Suppressor macrophage treated with lipopolysaccharide for 4 hours (primary cell): ENCODE data around the gene SHOC2.
A peak's percentile ranks its signal among the peaks of the same experiment; 100 is the strongest.

Experiments used
- DNase-seq: peaks from one replicate; pipeline ENCODE4 v3.0.0-alpha.2; 2020

SHOC2 gene

GRCh38 chr10:110985497-110986275 is 66.3 kb downstream of the SHOC2 start:
- DNase-seq: peak; percentile 27

GRCh38 chr10:110989016-110989415 is 69.6 kb downstream of the SHOC2 start:
- no peak for DNase-seq

DNA sequence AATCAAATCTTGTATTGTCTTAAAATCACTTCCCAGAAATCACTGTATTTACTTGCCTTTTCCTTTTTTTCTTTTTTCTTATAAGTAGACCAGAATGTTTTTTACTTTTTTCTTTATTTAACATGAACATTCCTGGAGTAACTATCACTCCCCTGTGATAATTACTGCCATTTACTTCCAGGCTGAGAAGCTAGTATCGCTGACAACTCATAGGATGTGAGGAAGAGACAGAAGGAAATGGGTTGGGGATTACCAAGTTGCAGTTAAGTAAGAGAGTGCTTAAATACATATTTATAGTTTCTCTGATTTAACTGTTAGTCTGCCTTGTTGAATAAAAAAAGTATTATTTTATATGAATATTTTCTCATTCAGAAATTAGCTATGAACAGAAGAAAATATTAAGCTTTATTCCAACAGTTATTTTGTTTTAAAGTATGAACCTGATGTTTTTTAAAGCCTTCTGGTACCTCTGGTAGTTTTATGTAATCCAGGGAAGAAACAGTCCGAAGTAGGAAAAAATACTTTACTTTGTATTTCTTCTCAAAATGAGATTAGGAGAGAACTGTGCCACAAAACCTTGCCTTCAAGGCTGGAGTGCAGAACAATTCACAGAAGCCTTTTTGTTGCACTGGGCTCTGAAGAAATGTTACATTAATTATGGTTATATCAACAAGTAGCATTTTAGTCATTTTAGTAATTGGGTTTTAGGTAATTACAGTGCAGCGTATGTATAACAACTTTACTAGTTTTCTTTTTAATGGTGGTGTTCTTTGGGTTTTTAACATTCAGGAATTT is 72.8 kb downstream of the SHOC2 start:
- DNase-seq: peak; percentile 20

GRCh38 chr10:110993024-110993693 is 73.8 kb downstream of the SHOC2 start:
- DNase-seq: peak; percentile 25

GRCh38 chr10:110994406-110995086 is 75.1 kb downstream of the SHOC2 start:
- no peak for DNase-seq

- no peak for DNase-seq
Observed at GRCh38 chr10:110995301-110995700, 75.9 kb downstream of the SHOC2 start.

DNA sequence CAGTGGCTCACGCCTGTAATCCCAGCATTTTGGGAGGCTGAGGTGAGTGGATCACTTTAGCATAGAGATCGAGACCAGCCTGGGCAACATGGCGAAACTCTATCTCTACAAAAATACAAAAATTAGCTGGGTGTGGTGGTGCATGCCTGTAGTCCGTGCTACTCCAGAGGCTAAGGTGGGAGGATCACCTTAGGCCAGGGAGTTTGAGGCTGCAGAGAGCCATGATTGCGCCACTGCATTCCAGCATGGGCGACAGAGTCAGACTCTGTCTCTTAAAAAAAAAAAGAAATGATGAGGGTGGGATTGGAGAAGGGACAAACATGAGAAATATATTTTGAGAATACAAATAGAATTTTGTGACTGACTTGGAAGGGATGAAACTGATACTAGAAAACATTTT is 76.9 kb downstream of the SHOC2 start:
- DNase-seq: no peak

GRCh38 chr10:111004016-111004415 is 84.6 kb downstream of the SHOC2 start:
- DNase-seq: no peak

GRCh38 chr10:111007486-111007885 is 88.1 kb downstream of the SHOC2 start:
- no peak for DNase-seq

DNA sequence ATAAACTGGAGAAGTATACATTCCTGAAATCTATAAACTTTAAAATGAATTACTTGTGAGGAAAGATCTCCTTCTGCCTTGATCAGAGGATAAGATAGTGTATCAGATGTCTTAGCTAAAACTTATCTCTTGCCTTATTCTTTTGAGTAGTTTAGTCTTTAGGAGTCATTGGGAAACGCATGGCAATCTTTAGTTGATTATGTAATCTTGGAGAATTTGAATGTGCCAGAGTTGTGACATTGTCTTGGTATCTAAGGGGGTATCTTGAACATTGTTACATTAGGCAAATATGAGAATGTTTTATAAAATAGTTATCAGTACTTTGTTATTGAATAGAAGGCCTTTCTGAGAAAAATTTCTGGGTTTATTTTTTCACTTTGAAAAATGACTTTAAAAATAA is 95.8 kb downstream of the SHOC2 start:
- peak; percentile 44 for DNase-seq

GRCh38 chr10:111017098-111017497 is 97.7 kb downstream of the SHOC2 start:
- DNase-seq: peak; percentile 73

DNA sequence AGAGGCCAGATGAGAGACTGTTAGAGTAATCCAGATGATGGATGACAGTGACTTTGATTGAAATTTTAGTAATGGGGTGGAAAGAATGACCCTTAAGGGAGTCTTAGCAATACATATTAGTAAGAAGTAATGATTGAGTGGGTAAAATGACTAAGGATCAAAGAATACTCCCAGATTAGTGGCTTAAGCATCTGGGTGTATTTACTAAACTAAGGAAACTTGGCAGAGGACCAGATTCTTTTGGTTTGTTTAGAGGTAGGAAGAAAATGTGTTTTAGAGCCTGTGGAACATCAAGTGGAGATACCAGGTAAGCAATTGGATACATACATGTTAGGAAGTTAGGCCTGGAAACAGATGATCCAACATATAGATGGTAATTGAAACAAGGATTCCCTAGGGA is 98.6 kb downstream of the SHOC2 start:
- no peak for DNase-seq

DNA sequence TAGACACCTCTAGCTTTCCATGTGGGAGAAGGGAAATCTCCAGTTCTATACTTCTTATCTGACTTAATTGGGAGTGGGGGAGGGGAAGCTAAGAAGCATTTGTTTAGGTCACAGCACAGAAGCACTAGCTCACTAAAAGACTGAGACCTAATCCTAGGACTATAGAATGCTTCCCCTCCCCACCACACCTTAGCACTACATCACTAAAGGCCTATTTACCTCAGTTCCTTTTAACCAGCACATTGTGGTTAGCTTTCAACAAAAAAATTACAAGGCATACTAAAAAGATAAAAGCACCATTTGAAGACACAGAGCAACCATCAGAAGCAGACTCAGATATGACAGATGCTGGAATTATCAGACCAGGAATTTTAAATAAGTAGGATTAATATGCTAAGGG is 103.7 kb downstream of the SHOC2 start:
- DNase-seq: no peak

DNA sequence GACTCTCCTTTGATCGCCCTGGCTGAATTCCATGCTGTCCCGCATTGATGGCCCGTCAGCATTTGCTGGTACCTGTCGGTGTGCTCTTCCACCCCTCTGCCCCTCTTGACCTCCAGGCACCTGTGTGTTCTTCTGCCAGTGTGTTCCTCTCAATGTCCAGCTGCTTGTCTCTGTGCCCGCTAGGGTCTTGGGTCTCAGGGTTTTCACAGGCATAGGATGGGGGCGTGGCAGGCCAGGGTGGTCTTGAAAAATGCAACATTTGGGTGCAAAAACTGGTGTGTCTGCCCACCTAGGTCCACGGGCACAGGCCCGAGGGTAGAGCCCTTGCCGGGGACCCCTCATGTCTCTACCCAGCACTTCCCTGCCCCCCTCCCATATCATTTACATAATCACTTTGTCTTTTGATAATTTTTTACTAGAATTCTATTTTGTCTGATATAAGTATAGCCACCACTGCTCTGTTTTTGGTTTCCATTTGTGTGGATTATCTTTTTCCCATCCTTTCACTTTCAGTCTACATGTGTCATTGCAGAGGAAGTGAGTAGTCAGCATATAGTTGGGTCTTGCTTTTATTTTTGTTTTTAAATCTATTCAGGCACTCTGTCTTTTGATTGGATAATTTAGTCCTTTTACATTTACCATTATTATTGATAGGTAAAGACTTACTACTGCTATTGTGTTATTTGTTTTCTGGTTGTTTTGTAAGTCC is 110.8 kb downstream of the SHOC2 start:
- DNase-seq: peak; percentile 73

DNA sequence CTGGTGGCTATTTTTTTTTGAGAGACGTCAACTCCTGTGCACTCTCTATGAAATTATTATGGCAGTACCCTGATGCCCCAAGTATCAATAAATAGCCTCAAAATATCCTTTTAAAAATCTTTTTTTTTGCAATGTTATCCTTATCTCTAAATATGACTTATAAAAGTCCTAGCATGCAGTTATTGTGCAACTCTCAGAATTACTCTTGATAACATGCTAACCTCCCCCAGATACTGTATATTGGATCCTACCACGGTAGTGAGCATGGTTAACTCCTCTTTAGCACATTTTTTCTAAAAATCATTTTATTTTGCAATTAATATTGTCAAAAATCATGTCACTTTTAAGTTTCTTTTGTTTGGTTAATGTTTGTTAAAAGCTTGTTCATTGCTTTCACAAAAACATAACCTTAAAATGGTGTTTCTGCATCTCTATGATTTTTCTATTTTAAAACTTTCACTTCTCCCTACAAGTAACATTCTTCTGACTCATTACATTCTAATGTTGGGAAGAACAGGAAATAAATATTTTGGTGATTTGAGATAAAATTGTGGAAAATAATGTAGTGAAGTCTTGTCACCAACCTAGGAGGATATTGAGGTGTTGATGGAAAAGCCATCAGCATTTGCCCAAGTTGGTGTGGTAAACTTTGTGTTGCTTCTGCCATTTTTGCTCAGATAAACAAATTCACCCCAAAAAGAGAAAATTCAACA is 115.3 kb downstream of the SHOC2 start:
- no peak for DNase-seq

- no peak for DNase-seq
Observed at GRCh38 chr10:111035542-111035941, 116.1 kb downstream of the SHOC2 start.

- no peak for DNase-seq
Observed at GRCh38 chr10:111037858-111038257, 118.5 kb downstream of the SHOC2 start.

DNA sequence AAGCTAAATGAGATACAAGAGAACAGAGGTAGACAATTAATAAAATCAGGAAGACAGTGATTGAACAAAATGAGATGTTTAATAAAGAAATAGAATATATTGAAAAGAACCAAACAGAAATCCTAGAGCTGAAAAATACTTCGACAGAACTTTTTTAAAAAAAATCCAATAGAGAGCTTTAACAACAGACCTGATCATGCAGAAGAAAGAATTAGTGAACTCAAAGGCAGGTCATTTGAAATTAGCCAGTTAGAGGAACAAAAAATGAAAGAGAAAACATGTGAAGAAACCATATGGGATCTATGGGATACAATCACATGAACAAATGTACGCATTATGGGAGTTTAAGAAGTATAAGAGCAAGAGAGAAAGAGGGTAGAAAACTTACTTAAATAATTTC is 120.1 kb downstream of the SHOC2 start:
- no peak for DNase-seq

- DNase-seq: no peak
Observed at GRCh38 chr10:111057006-111057405, 137.6 kb downstream of the SHOC2 start.
